D721Med (cell line): ENCODE measurements around the gene PEX12.
"Not testable (repeated sequence)": the region's sequence is repeated elsewhere in the genome, so short reads cannot be mapped to it uniquely, and the experiment has no call there.

Experiments
- DNase-seq: peaks from one replicate; pipeline ENCODE4 v3.0.0; 2011; ENCODE audit warnings: low spot score; ENCODE audit not compliant: insufficient read length
- FAIRE-seq: peaks from 2 replicates; lab custom pipeline; 2011; peaks lifted over from hg19 to GRCh38; lab: Jason Lieb, UNC
- TF ChIP-seq, protein P1 (sequence below): IDR thresholded peaks from 2 replicates; pipeline ENCODE4 v1.5.1; 2012; ENCODE audit warnings: mild to moderate bottlenecking, control low read depth; ENCODE audit not compliant: insufficient read depth; ENCODE audit errors: missing control alignments

PEX12 gene

DNA sequence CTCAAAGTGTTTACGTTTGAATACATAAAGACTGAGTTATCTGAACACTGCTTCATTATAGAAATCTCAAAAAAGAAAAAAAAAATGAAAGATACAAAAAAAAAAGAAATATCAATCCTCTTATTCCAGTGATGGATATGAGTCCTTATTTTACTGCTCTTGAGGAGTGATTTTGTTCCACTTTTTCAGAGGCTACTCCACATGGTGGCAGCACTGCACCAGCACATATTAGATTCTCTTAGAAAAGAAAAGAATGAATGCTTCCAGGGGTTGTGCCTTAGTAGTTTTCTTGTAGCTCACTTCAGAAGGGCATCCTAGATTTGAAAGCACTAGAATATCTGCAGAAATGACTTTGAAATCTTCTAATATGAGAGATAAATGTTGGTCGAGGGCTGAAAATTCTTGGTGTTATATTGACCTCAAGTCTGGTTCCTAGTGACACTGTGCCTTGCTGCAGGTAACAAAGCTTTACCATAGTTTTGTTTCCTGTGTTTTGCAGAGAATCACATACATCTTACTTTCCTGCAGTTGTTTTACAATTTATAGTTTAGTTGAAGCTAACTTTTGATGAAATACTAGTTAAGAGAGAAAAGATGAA, 34.7 kb upstream of the PEX12 start:
- FAIRE-seq = no peak
- DNase-seq = no peak
- TF ChIP-seq, protein P1, sequence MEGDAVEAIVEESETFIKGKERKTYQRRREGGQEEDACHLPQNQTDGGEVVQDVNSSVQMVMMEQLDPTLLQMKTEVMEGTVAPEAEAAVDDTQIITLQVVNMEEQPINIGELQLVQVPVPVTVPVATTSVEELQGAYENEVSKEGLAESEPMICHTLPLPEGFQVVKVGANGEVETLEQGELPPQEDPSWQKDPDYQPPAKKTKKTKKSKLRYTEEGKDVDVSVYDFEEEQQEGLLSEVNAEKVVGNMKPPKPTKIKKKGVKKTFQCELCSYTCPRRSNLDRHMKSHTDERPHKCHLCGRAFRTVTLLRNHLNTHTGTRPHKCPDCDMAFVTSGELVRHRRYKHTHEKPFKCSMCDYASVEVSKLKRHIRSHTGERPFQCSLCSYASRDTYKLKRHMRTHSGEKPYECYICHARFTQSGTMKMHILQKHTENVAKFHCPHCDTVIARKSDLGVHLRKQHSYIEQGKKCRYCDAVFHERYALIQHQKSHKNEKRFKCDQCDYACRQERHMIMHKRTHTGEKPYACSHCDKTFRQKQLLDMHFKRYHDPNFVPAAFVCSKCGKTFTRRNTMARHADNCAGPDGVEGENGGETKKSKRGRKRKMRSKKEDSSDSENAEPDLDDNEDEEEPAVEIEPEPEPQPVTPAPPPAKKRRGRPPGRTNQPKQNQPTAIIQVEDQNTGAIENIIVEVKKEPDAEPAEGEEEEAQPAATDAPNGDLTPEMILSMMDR = peak; percentile 97

DNA sequence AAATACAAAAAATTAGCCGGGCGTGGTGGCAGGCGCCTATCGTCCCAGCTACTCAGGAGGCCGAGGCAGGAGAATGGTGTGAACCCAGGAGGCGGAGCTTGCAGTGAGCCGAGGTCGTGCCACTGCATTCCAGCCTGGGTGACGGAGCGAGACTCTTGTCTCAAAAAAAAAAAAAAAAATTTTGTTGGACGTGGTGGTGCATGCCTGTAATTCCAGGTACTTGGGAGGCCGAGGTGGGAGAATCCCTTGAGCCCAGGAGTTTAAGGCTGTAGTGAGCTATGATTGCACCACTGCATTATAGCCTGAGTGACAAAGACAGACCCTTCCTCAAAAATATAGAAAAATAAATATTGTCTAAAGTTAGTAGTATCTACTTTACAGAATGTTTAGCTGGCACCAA, 32.4 kb upstream of the PEX12 start:
- not testable (repeated sequence) for DNase-seq, FAIRE-seq

DNA sequence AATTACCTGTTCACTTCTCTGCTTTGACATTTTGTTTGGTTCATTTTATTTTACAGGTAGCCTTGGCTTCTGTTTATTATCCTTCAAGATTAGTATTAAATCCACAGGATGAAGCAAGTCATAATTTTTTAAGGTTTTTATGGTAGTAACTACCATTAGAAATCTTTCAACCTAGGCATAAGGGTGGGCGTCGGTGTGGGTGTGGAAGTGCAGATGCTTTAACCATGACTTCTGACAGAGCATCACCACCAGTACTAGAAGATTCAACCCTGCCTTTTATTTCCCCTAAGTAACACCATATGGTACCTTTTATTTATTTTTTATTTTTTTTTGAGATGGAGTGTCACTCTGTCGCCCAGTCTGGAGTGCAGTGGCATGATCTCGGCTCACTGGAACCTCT, 31.5 kb upstream of the PEX12 start:
- DNase-seq (no peak), FAIRE-seq (no peak)
- TF ChIP-seq, protein P1 = no peak

DNA sequence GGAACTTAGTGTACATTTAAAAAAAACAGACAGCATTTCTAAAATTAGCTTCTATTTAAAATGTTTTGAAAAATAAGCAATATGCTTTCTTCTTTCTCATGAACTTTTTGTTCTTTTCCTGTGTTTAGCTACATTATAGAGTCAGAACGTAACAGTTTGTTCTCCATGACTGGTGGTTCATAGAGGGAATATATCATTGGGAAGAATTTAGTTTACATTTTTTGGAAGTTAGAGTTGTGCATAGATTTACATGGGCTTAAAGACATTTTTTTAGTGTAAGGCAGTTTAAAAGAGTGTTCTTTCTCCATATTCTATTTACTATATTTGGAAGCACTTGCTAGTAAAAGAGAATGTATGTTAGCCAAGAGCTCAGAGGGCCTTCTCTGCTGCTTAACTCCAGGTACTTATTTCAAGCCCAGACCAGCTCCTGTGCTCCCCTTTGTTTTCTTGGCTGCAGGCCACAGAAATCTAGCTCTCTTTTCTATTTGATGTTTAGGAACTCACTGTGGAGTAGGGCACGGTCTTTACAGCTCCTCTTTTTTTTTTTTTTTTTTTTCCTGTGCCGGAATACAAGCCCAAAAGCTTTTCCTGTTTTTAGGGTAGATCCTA, 29.0 kb upstream of the PEX12 start:
- TF ChIP-seq, protein P1 = no peak
- no peak for DNase-seq
- FAIRE-seq = no peak

DNA sequence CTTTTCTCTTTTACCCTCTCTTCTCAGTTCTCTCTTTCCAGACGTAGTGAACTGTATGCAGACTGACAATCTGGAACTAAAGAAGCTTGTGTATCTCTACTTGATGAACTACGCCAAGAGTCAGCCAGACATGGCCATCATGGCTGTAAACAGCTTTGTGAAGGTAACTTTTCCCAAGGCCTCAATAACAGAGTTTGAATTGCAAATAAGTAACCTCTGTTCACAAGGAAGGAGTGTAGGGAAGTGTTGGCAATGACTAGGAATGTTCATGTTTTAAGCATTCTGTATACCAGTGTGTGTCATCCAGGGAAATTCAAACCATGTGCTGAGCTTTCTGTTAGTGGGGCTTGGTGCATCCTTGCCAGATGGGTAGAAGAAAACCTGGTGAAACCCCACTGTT, 27.3 kb upstream of the PEX12 start:
- TF ChIP-seq, protein P1 = no peak
- no peak for DNase-seq
- FAIRE-seq = no peak

DNA sequence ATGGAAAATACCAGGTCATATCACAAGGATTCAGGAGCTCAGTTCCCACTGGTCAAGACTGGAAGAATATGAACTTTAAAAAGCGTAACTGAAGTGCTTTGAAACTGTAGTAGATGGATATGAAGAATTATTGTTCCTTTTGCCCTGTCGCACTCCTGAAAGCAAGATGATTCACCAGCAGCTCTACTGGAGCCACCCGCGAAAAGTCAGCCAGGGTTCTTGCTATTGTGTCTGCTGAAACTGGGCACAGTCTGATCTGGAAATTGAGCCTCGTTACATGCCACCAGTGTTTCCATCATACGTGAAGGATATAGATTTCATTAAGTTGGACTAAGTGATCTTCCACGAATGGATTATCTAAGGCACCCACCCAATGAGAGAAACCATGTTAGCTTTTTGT, 25.3 kb upstream of the PEX12 start:
- DNase-seq = no peak
- FAIRE-seq = no peak

DNA sequence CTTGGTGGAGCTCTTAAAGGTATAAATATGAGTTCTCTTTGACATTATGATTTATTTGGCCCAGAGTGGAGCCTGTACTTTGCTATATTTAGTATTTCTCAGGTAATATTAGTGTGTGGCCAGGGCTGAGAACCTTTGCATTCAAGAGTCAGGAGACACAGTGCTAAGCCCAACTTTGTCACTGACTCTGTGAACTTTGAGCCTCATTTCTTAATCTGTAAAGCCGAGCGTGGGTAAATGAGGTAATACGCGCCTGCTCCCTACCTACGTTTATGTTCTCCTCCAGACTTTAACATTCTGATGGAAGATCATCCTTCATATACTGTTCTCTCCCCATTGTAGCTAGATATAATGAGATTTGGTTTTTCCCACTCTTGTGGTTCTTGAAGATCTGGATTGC, 19.2 kb upstream of the PEX12 start:
- no peak for FAIRE-seq
- TF ChIP-seq, protein P1 = no peak
- DNase-seq = no peak

More for the DNA sequence above, 25.3 kb upstream of the PEX12 start:
- TF ChIP-seq, protein P1 = no peak
